Activated CD4-positive, alpha-beta T cell treated with anti-CD3 and anti-CD28 coated beads, Interleukin-2, amount 50 U/mL, for 48 hours (primary cell): Measurements from ENCODE around the gene SLC5A12.

Source experiments
- DNase-seq, 2 experiments: peaks; one replicate each; pipeline ENCODE4 v3.0.0-alpha.2; 2020

SLC5A12 gene

GRCh38 chr11:26721948-26722475 is at the start of gene SLC5A12:
Gene SLC5A12, minus strand, starts transcription at chr11:26722060. Its CDS starts 346 bp downstream, at chr11:26721714.
- no peak for DNase-seq

- DNase-seq, result no peak
Observed at GRCh38 chr11:26769027-26769426, 47.2 kb upstream of the SLC5A12 start.

GRCh38 chr11:26767060-26767459 is 45.2 kb upstream of the SLC5A12 start:
- no peak for DNase-seq

GRCh38 chr11:26765323-26765722 is 43.5 kb upstream of the SLC5A12 start:
- DNase-seq, result no peak

- no peak for DNase-seq
Observed at GRCh38 chr11:26764825-26765224, 43.0 kb upstream of the SLC5A12 start.

GRCh38 chr11:26764315-26764714 is 42.5 kb upstream of the SLC5A12 start:
- no peak for DNase-seq

- DNase-seq, result no peak
Observed at GRCh38 chr11:26762089-26762488, 40.2 kb upstream of the SLC5A12 start.

- DNase-seq, result no peak
Observed at GRCh38 chr11:26761361-26761809, 39.5 kb upstream of the SLC5A12 start.

GRCh38 chr11:26757995-26758394 is 36.1 kb upstream of the SLC5A12 start:
- no peak for DNase-seq

GRCh38 chr11:26755762-26756161 is 33.9 kb upstream of the SLC5A12 start:
- no peak for DNase-seq

- DNase-seq, result peak; percentile 1 to 3
Observed at GRCh38 chr11:26753723-26754504, 32.1 kb upstream of the SLC5A12 start.

GRCh38 chr11:26749927-26750326 is 28.1 kb upstream of the SLC5A12 start:
- no peak for DNase-seq

- no peak for DNase-seq
Observed at GRCh38 chr11:26743622-26744021, 21.8 kb upstream of the SLC5A12 start.

GRCh38 chr11:26742966-26743365 is 21.1 kb upstream of the SLC5A12 start:
- no peak for DNase-seq

GRCh38 chr11:26741036-26741435 is 19.2 kb upstream of the SLC5A12 start:
- no peak for DNase-seq

- no peak for DNase-seq
Observed at GRCh38 chr11:26739366-26740073, 17.7 kb upstream of the SLC5A12 start.

- no peak for DNase-seq
Observed at GRCh38 chr11:26734691-26735090, 12.8 kb upstream of the SLC5A12 start.

GRCh38 chr11:26731084-26731456 is 9.2 kb upstream of the SLC5A12 start:
- no peak for DNase-seq

GRCh38 chr11:26730414-26731083 is 8.7 kb upstream of the SLC5A12 start:
- DNase-seq, result no peak

GRCh38 chr11:26729284-26729683 is 7.4 kb upstream of the SLC5A12 start:
- DNase-seq, result no peak

- DNase-seq, result no peak
Observed at GRCh38 chr11:26726960-26727359, 5.1 kb upstream of the SLC5A12 start.

- DNase-seq, result no peak
Observed at GRCh38 chr11:26719998-26720397, 1.9 kb downstream of the SLC5A12 start.

- no peak for DNase-seq
Observed at GRCh38 chr11:26719289-26719973, 2.4 kb downstream of the SLC5A12 start.
